Keratinocyte (primary cell): ENCODE results near the gene CREB5.

ENCODE experiments used
- CTCF ChIP-seq, 3 experiments: IDR thresholded peaks in 1 of 3; conservative IDR thresholded peaks in 1 of 3; optimal IDR thresholded peaks in 1 of 3; 2 replicates in 2 of 3; 3 replicates in 1 of 3; pipeline versions ENCODE3 to v1.5.1; 2011; ENCODE audit warnings: low read length in 3 of 3, mild to moderate bottlenecking in 3 of 3, moderate library complexity in 2 of 3, control low read depth in 1 of 3, inconsistent platforms in 1 of 3; ENCODE audit not compliant: insufficient read depth in 2 of 3; ENCODE audit errors: extremely low read depth in 1 of 3
- EZH2 ChIP-seq: IDR thresholded peaks from one replicate; pipeline ENCODE4 v1.6.1; 2012; ENCODE audit warnings: inconsistent platforms, mild to moderate bottlenecking, low read length, moderate library complexity

GRCh38 chr7:28432105-28432504, 19.8 kb downstream of the CREB5 start:
- TF ChIP-seq EZH2 (no peak), CTCF (optimal IDR thresholded peaks at IDR 0.05 in 1 of 3, IDR thresholded peaks at IDR 0.05 in 1 of 3, conservative IDR thresholded peaks at IDR 0.05 in 1 of 3; ENCODE audit: extremely low read depth in 1 of 3, insufficient read depth in 2 of 3, low read length in 3 of 3) (no peak)
